K562 (cell line): Measurements from ENCODE around the gene KLRC4. TPM values are rescaled to one million over a fixed set of nuclear protein-coding genes. Genes with fewer than 3 reads are reported as not detected.
A peak's percentile ranks its signal among the peaks of the same experiment; 100 is the strongest.

ENCODE experiments used
- ATAC-seq: fragments of 200-7000 bp; cut with Tn5 transposase; 3 replicates; pipeline ENCODE4 v1.9.1; 2020; ENCODE audit warnings: moderate library complexity
- Bru-seq: library from RNA; stranded (reverse); fragments of 400-500 nt; gene quantifications from one replicate; lab custom pipeline; 2021; lab: Mats Ljungman, UMichigan
- BruChase-seq, 2 experiments: library from RNA; stranded (reverse); fragments of 400-500 nt; gene quantifications; one replicate each; lab custom pipeline; 2021; lab: Mats Ljungman, UMichigan
- BruUV-seq: library from RNA; stranded (reverse); fragments of 400-500 nt; replicated peaks from 2 replicates; lab custom pipeline; 2021; lab: Mats Ljungman, UMichigan
- CTCF ChIA-PET: fragments of 300-600 bp; formaldehyde crosslinking; extraction: SDS; loops from one replicate; lab custom pipeline; 2021; ENCODE audit warnings: low intra/inter-chr PET ratio; lab: Yijun Ruan, JAX
- POLR2A ChIA-PET: fragments of 300-600, 350-650 bp; sonication (Branson Sonifier 250); formaldehyde crosslinking; extraction: SDS; loops from one replicate; lab custom pipeline; 2021; ENCODE audit warnings: antibody characterized with exemption, inconsistent platforms; lab: Yijun Ruan, JAX
- DNase-seq, 4 experiments: peaks; one replicate each; pipeline versions ENCODE4 v3.0.0 to v3.0.0-alpha.2; 2011 to 2018; ENCODE audit warnings: low spot score in 3 of 4, mixed read lengths in 3 of 4; ENCODE audit errors: extremely low read depth in 1 of 4
- FAIRE-seq: peaks from 2 replicates; lab custom pipeline; 2011; peaks lifted over from hg19 to GRCh38; lab: Jason Lieb, UNC
- H2AFZ ChIP-seq: 2 replicates; pipeline ENCODE4 v1.6.0; 2011; ENCODE audit warnings: low read depth, low read length, control low read depth, inconsistent platforms
- H3K27ac ChIP-seq: fragments of 200-600 bp; 3 replicates; pipeline ENCODE4 v1.8.0; 2011; ENCODE audit warnings: low read depth, mild to moderate bottlenecking, control low read depth, inconsistent platforms, low read length, moderate library complexity, mixed read lengths; ENCODE audit errors: extremely low read depth
- H3K27me3 ChIP-seq, 2 experiments: fragments of 300-600 bp in 1 of 2; 2 replicates in 1 of 2; 3 replicates in 1 of 2; pipeline versions ENCODE4 v1.6.0 to v1.8.0; 2011; ENCODE audit warnings: inconsistent platforms in 2 of 2, low read length in 2 of 2, mild to moderate bottlenecking in 1 of 2, mixed read lengths in 1 of 2, moderate library complexity in 1 of 2; ENCODE audit not compliant: control insufficient read depth in 2 of 2, insufficient read depth in 2 of 2
- H3K36me3 ChIP-seq: fragments of 300-600 bp; 3 replicates; pipeline ENCODE4 v1.8.0; 2011; ENCODE audit warnings: mild to moderate bottlenecking, low read length, inconsistent platforms; ENCODE audit not compliant: control insufficient read depth, insufficient read depth
- H3K4me1 ChIP-seq, 2 experiments: fragments of 200-600 bp in 1 of 2; replicated peaks in 1 of 2; 2 replicates in 1 of 2; 3 replicates in 1 of 2; pipeline versions ENCODE4 v1.5.1 to v1.8.0; 2011; ENCODE audit warnings: inconsistent platforms in 2 of 2, low read length in 2 of 2, mild to moderate bottlenecking in 1 of 2, mixed read lengths in 1 of 2, moderate library complexity in 1 of 2; ENCODE audit not compliant: control insufficient read depth in 2 of 2, insufficient read depth in 2 of 2
- H3K4me2 ChIP-seq: 2 replicates; pipeline ENCODE4 v1.6.1; 2011; ENCODE audit warnings: low read length, control low read depth, inconsistent platforms, mixed read lengths; ENCODE audit not compliant: insufficient read depth
- H3K4me3 ChIP-seq: fragments of 200-600 bp; sonication (generic), shearing (Covaris generic); 2 replicates; pipeline ENCODE4 v1.5.1; 2016; ENCODE audit warnings: control low read depth, inconsistent platforms
- H3K79me2 ChIP-seq: fragments of 200-600 bp; 3 replicates; pipeline ENCODE4 v1.8.0; 2011; ENCODE audit warnings: low read length, inconsistent platforms; ENCODE audit not compliant: control insufficient read depth, insufficient read depth
- H3K9ac ChIP-seq, 2 experiments: 2 replicates each; pipeline versions ENCODE4 v1.6.0 to v1.6.1; 2011; ENCODE audit warnings: low read depth in 2 of 2, low read length in 2 of 2, control low read depth in 1 of 2, inconsistent platforms in 1 of 2, mild to moderate bottlenecking in 1 of 2, mixed read lengths in 1 of 2; ENCODE audit not compliant: insufficient read depth in 1 of 2
- H3K9me1 ChIP-seq: one replicate; pipeline ENCODE4 v1.6.0; 2011; ENCODE audit warnings: inconsistent platforms, mild to moderate bottlenecking, low read length, moderate library complexity; ENCODE audit not compliant: control insufficient read depth, insufficient read depth
- H3K9me3 ChIP-seq: replicated peaks from 2 replicates; pipeline ENCODE4 v1.5.1; 2011; ENCODE audit warnings: low read depth, low read length, inconsistent platforms; ENCODE audit not compliant: control insufficient read depth, insufficient read depth
- H4K20me1 ChIP-seq: replicated peaks from 2 replicates; pipeline ENCODE4 v1.6.1; 2011; ENCODE audit warnings: low read length, inconsistent platforms, mixed read lengths; ENCODE audit not compliant: control insufficient read depth, insufficient read depth
- ARID3A ChIP-seq: IDR thresholded peaks from 2 replicates; pipeline ENCODE4 v1.6.1; 2012; ENCODE audit warnings: low read depth, low read length, improper control_type of control experiment, borderline replicate concordance
- FOXK2 ChIP-seq, 2 experiments: fragments of 450-650 bp; IDR thresholded peaks in 1 of 2; conservative IDR thresholded peaks in 1 of 2; 2 replicates each; pipeline ENCODE4 v1.6.1; 2016; ENCODE audit warnings: low read depth in 2 of 2, mild to moderate bottlenecking in 1 of 2
- NCOA2 ChIP-seq, 2 experiments: fragments of 450-650 bp; IDR thresholded peaks; 2 replicates each; pipeline ENCODE4 v1.6.1; 2018; ENCODE audit warnings: mild to moderate bottlenecking in 2 of 2, moderate library complexity in 1 of 2; ENCODE audit not compliant: partially characterized antibody in 2 of 2
- NCOA6 ChIP-seq: fragments of 450-650 bp; IDR thresholded peaks from 2 replicates; pipeline ENCODE4 v1.6.1; 2017; ENCODE audit warnings: mild to moderate bottlenecking
- PHF21A ChIP-seq: fragments of 450-650 bp; IDR thresholded peaks from 2 replicates; pipeline ENCODE4 v1.6.1; 2017; ENCODE audit warnings: low read depth, borderline replicate concordance
- RAD21 ChIP-seq, 2 experiments: fragments of 250-450 bp in 1 of 2; fragments of 450-650 bp in 1 of 2; sonication (Bioruptor Pico) in 1 of 2; formaldehyde crosslinking in 1 of 2; IDR thresholded peaks in 1 of 2; conservative IDR thresholded peaks in 1 of 2; 2 replicates each; pipeline versions ENCODE4 v1.4.0 to v1.8.0; 2020 to 2022; ENCODE audit warnings: mild to moderate bottlenecking in 2 of 2, moderate library complexity in 1 of 2
- RBFOX2 ChIP-seq: fragments of 200-400 bp; formaldehyde crosslinking; IDR thresholded peaks from 2 replicates; pipeline ENCODE4 v1.6.1; 2017; ENCODE audit warnings: low read depth, mild to moderate bottlenecking, low read length, moderate library complexity
- SMARCA4 ChIP-seq: fragments of 450-650 bp; IDR thresholded peaks from 2 replicates; pipeline ENCODE4 v1.6.1; 2016
- TEAD4 ChIP-seq, 2 experiments: sonication (generic) in 1 of 2; formaldehyde crosslinking in 1 of 2; IDR thresholded peaks; 2 replicates each; pipeline versions ENCODE4 v1.6.1 to v1.8.0; 2012 to 2022; ENCODE audit warnings: borderline replicate concordance in 1 of 2, inconsistent platforms in 1 of 2, low read length in 1 of 2, mild to moderate bottlenecking in 1 of 2, missing genetic modification reagents in 1 of 2
- ZBTB9 ChIP-seq: fragments of 450-650 bp; formaldehyde crosslinking; IDR thresholded peaks from 2 replicates; pipeline ENCODE4 v1.4.0; 2020; ENCODE audit warnings: mild to moderate bottlenecking, moderate library complexity
- ZFX ChIP-seq: sonication (generic); formaldehyde crosslinking; IDR thresholded peaks from 2 replicates; pipeline ENCODE4 v1.8.0; 2022; ENCODE audit warnings: mild to moderate bottlenecking, missing genetic modification reagents, moderate library complexity
- WGBS: fragments of 100-300 bp; shearing (Covaris generic); methylation state at CpG from one replicate; pipeline ENCODE4 v1.1.6; 2016; ENCODE audit warnings: low coverage, mixed read lengths; ENCODE audit not compliant: insufficient coverage; ENCODE audit errors: missing lambda C conversion rate; 5-methylcytosine and 5-hydroxymethylcytosine counted together
- in situ Hi-C: fragments of 300-500 bp; cut with MboI; formaldehyde crosslinking; loops from 4 replicates; pipeline ENCODE4 v1.15.0; 2018; ENCODE audit warnings: inconsistent platforms, mixed read lengths
- intact Hi-C: fragments of 100-400 bp; cut with micrococcal nuclease; formaldehyde crosslinking; loops from 2 replicates; pipeline ENCODE4 v1.14.2; 2022
- long read RNA-seq, 3 experiments: library from polyadenylated mRNA in 2 of 3; library from RNA in 1 of 3; unstranded in 2 of 3; stranded (forward) in 1 of 3; transcript quantifications; one replicate each; pipeline ENCODE4 v2.0.0, GENCODE V29; 2019 to 2022
- polyA minus RNA-seq, 3 experiments: library from RNA; depleted of rRNA, polyadenylated mRNA; stranded (reverse); fragments of >200 nt; gene quantifications; 2 replicates each; pipeline ENCODE4 v1.2.3, GENCODE V29; 2011
- polyA plus RNA-seq, 8 experiments: library from polyadenylated mRNA; depleted of rRNA in 4 of 8; stranded (reverse) in 5 of 8; unstranded in 3 of 8; fragments of >200 nt; fragmentation: Nextera tagmentation in 2 of 8; fragmentation: Illumina TruSeq in 1 of 8; extraction: Ambion mirVana in 2 of 8; extraction: Trizol in 1 of 8; gene quantifications; 2 replicates each; pipeline versions ENCODE4 v1.2.1 to v1.2.3, GENCODE V29; 2011 to 2014; ENCODE audit warnings: inconsistent platforms in 1 of 8, missing spikeins in 1 of 8
- total RNA-seq, 7 experiments: library from RNA; depleted of rRNA in 6 of 7; stranded (reverse); fragments of >200 nt in 6 of 7; fragmentation: Illumina TruSeq in 2 of 7; extraction: Trizol in 2 of 7; gene quantifications; 2 replicates each; pipeline versions ENCODE4 v1.2.1 to v1.2.3, GENCODE V29; 2011 to 2021; ENCODE audit warnings: low replicate concordance in 1 of 7

The KLRC4 gene
- 0.58 and 1.4 TPM in 2 replicates for total RNA-seq (2011; cell fraction: chromatin; rRNA removed; ENCODE audit: low replicate concordance)
- not detected in 2 replicates for total RNA-seq (2011; cell fraction: nucleolus; rRNA removed)
- 0.73 TPM in 1 of 2 replicates, not detected in the other for total RNA-seq (2011; cell fraction: nucleoplasm; rRNA removed)
- total RNA-seq (2014; rRNA removed) (not detected in 2 replicates), total RNA-seq (2014; rRNA removed; fragmentation: Illumina TruSeq; extraction: Trizol) (not detected in 2 replicates), total RNA-seq (2015; rRNA removed; fragmentation: Illumina TruSeq; extraction: Trizol) (not detected in 2 replicates), total RNA-seq (2021) (not detected in 2 replicates), polyA plus RNA-seq (2011; rRNA removed) (0.17 and 0.34 TPM in 2 replicates), polyA plus RNA-seq (2014; fragmentation: Illumina TruSeq; extraction: Trizol) (not detected in 2 replicates), polyA plus RNA-seq (2014; fragmentation: Nextera tagmentation; extraction: Ambion mirVana) (not detected), polyA plus RNA-seq (2014; rRNA removed) (not detected in 2 replicates), polyA minus RNA-seq (2011; rRNA and poly(A)+ RNA removed) (0.69 TPM in 1 of 2 replicates, not detected in the other), Bru-seq, nascent RNA (percentile 31 among the genes with signal in this experiment), BruChase-seq, experiment 1, labeled RNA remaining after a 2-hour chase (percentile 47 among the genes with signal in this experiment), BruChase-seq, experiment 2, labeled RNA remaining after a 6-hour chase (percentile 51 among the genes with signal in this experiment)
- polyA plus RNA-seq (2011; cell fraction: cytosol; rRNA removed): not detected in 2 replicates
- 0.76 TPM in 1 of 2 replicates, not detected in the other for polyA plus RNA-seq (2011; cell fraction: nucleus; rRNA removed)
- not detected in 2 replicates for polyA plus RNA-seq (2012)
- not detected in 2 replicates for polyA minus RNA-seq (2011; cell fraction: cytosol; rRNA and poly(A)+ RNA removed)
- polyA minus RNA-seq (2011; cell fraction: nucleus; rRNA and poly(A)+ RNA removed): 0.44 TPM in 1 of 2 replicates, not detected in the other
- long read RNA-seq, experiment 1: 0 reads
- long read RNA-seq, experiment 2: 0 reads
- long read RNA-seq, experiment 3: 0 reads

DNA sequence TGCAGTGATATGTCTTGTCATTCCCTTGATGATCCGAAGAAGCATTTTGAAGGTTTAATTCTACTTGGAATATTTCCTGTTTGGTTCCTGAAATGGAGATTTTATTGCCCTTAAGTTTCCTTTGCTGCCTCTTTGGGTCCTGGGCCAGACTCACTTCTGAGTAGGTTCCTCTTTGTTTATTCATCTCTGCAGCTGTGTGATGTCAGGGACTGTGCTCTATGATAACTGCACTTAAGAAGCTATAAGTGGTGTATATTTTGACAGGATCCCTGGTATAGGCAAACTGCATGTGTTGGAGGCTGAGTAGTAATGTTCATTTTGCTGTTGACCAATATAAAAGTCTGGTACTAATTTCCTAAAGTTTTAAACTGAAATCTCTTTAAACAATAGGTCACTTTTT is at the start of gene KLRC4:
TSS of gene KLRC4 (minus strand) at position 366 of the 400 bp plus-strand sequence. CDS start at position 184, 182 bp downstream.
- H3K9me1 ChIP-seq: no peaks in the 10 kb centered on the region
- no peaks in the 10 kb centered on the region for H3K36me3 ChIP-seq
- H3K27ac ChIP-seq: no peak within 1 kb of the TSS
- H4K20me1 ChIP-seq: no peaks in the 10 kb centered on the region
- H3K9ac ChIP-seq: no peak within 1 kb of the TSS
- peak in 2 of 4 experiments; percentile 6 to 59 for DNase-seq
- in situ Hi-C loops: loop anchor here (5.0 kb wide), 1 partner anchor 48 kb away; no protein-coding TSS in a partner anchor
- 30% methylated on average over 1 of the region's 1 CpG for WGBS
- no peaks in the 10 kb centered on the region for H3K79me2 ChIP-seq
- peak; percentile 90 for ATAC-seq
- H2AFZ ChIP-seq: peak within 1 kb of the TSS; percentile 53; the same call in 1 of the 2 replicates
- FAIRE-seq: peak; percentile 72
- intact Hi-C loops: no loop called here
- peaks cover 0 to 3% of the 10 kb centered on the region in 2 experiments; a peak in 1 of 5 replicates for H3K4me1 ChIP-seq
- TF ChIP-seq SMARCA4 (no peak), RBFOX2 (no peak), FOXK2 (conservative IDR thresholded peaks at IDR 0.05 in 1 of 2, IDR thresholded peaks at IDR 0.05 in 1 of 2; ENCODE audit: low read depth in 2 of 2) (0 out of 4 replicates have a peak, but pooled peaks of 1 of the 2 experiments have one; percentile 32), RAD21 (CRISPR knock-in tag; conservative IDR thresholded peaks at IDR 0.05 in 1 of 2, IDR thresholded peaks at IDR 0.05 in 1 of 2) (0 out of 4 replicates have a peak, but pooled peaks of 1 of the 2 experiments have one; percentile 9), PHF21A (no peak), TEAD4 (IDR thresholded peaks at IDR 0.05; ENCODE audit: low read length) (0 out of 2 replicates have a peak, but pooled peaks have one; percentile 31), TEAD4 (CRISPR knock-in tag; IDR thresholded peaks at IDR 0.05; ENCODE audit: borderline replicate concordance) (no peak), ARID3A (0 out of 2 replicates have a peak, but pooled peaks have one; percentile 18), NCOA2 (IDR thresholded peaks at IDR 0.05; ENCODE audit: partially characterized antibody in 2 of 2) (peak in 1 of 2 experiments; percentile 97), ZBTB9 (CRISPR knock-in tag) (no peak), NCOA6 (no peak), ZFX (CRISPR knock-in tag) (no peak)
- TF ChIP-seq, all 486 proteins: peak for 5
- H3K9me3 ChIP-seq: no peaks in the 10 kb centered on the region
- H3K4me2 ChIP-seq: no peak within 1 kb of the TSS
- BruUV-seq: no TSS peak
- H3K27me3 ChIP-seq: no peaks in the 10 kb centered on the region
- CTCF ChIA-PET: no interaction called here
- H3K4me3 ChIP-seq: no peak within 1 kb of the TSS
- POLR2A ChIA-PET: no interaction called here
